HPDE6-E6E7 (cell line): ENCODE results near the gene PCSK5.
"Not testable (repeated sequence)": the region's sequence is repeated elsewhere in the genome, so short reads cannot be mapped to it uniquely, and the experiment has no call there.

ENCODE experiments used
- DNase-seq: peaks from one replicate; pipeline ENCODE4 v3.0.0; 2011; ENCODE audit warnings: missing footprints; ENCODE audit errors: extremely low spot score

PCSK5 gene

DNA sequence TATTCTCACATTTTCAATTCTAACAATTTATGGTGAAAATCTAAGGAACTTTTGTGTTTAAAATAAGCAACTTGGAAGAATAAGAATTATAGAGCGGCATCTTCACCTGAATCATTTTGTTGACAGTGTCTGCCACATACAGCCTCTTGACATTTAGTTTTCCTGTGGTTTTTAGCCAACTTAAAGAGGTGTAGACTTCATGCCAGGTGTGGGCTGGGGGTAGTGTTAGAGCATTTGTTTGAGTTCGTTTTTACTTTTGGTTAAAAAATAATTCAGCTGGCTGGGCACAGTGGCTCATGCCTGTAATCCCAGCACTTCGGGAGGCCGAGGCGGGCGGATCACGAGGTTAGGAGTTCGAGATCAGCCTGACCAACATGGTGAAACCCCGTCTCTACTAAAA is 72.8 kb downstream of the PCSK5 start:
- not testable (repeated sequence) for DNase-seq

DNA sequence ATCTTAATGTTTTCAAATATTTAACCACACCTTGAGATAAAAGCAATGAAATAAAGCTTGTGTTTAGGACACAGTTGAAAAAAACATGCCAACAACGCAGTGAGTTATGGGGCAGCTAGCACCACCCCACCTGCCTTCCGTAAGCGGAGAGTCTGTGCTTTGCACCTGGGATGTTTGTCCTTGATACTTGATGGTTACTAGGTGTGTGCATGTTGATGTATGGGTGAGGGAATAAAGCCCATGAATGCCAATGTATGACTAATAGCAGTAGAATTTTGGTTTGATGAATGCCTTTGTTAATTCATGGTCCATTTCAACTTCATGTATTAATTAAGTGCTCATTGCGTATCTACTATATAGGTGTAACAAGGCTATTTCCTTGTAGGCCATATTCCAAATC is 74.0 kb downstream of the PCSK5 start:
- no peak for DNase-seq

DNA sequence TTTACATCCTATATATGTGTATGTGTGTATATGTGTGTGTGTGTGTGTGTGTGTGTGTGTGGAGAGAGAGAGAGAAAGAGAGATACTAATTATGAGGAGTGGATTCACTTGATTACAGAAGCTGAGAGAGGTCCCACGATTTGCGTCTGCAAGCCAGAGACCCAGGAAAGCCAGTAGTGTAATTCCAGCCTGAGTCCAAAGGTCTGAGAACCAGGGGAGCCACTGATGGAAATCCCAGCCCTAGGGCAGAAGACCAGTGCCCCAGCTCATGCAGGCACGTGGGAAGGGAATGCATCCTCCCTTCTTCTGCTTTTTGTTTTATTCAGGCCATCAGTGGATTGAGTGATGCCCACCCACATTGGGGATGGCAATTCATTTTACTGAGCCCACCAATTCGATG is 74.8 kb downstream of the PCSK5 start:
- no peak for DNase-seq

DNA sequence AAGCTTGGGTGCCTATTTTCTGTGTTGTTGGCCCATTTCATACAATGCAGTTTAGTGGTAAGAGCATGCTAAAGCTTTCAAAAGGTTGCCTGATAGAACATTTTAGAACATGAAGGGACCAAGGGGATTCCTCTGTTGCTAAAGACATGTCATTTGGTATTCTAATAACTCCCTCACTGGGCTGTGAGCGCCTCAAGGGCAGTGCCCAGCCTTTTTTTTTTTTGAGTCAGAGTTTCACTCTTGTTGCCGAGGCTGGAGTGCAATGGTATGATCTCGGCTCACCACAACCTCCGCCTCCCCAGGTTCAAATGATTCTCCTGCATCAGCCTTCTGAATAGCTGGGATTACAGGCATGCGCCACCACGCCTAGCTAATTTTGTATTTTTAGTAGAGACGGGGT is 77.1 kb downstream of the PCSK5 start:
- DNase-seq, result no peak

DNA sequence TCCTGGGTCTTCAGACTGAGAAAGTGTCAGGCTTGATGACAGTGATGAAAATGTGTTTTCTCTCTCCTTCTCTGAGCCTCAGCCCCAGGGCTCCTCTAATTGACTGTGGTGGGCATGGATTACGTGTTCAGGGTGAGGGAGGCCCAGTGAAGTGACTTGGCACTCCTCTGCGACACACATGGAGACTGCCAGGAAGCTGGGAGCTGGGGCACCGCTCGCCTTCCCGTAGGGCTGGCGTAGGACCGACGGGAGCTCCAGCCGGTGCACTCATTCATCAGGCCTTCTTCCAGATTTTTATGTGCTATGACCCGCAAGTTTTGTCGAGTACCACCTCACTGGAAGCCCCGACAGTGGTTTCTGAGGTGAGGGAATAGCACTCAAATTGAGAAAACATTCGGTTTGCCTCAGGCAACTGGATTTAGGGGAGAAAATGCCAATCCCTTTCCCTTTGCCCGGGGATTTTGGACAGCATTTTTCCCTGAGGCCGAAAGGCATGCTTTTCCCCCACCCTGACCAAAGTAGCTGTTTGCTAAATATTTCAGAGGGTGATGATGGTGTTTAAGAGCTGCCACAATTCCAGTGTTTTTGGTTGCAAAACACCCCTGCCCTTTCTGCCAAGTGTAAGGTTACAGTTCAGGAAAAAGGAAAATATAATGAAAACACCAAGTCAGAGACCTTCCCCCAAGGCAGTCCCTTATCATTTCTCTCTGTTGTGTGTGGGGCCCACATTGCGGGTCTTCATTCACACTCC is 83.7 kb downstream of the PCSK5 start:
- no peak for DNase-seq

DNA sequence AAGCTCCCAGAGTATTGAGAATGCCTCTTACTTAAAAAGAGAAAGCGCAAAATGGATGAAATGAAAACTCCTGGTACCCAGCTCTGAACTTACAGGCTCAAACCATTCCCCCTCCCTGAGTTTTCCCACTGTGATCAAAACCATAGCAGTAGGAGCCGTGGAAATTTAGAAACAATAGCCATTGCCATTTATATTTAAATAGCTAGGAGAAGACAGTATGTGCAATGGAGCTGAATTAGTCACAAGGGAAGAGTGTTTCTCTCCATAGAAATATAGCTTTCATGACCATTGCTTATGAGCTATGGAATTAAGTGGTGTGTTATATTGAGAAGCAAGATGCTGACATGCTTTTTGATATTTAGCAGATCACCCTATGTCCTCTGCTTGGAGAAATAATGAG is 84.6 kb downstream of the PCSK5 start:
- no peak for DNase-seq

DNA sequence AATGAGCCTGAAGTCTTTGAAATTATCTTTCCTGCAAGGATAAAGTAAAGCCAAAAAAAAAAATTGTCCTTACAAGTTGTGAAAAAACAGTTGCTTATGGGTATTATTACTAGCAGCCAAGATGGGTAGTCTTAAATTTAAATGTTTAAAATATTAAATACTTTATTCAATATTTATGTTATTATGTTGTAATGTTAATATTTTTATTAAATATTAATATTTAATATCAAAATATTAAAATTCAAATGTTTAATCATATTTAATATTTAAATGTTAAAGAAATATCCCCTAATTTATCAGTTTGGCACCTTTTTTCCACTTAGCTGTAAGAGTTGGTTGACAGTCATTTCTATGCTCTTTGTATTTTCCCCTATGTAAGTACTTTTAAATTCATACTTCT is 86.1 kb downstream of the PCSK5 start:
- DNase-seq, result no peak

DNA sequence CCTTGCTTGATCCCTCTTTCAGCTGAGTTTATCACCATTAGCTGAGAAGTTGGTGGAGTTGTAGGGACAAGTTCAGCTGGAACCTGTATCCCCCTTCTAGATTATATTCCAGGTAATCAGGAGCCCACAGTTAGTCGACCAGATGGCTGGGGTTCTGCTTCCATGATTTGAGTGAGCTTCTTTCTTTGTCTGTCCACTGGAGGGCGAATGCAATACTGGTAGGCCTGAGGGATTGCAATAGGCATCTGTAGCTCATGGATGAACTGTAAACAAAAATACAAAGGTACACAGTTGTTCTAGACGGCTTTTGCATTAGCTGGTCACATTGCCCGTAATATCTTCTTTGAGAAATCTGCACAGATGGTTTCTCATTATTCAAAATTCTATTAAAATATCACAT is 88.9 kb downstream of the PCSK5 start:
- DNase-seq, result peak; percentile 14

DNA sequence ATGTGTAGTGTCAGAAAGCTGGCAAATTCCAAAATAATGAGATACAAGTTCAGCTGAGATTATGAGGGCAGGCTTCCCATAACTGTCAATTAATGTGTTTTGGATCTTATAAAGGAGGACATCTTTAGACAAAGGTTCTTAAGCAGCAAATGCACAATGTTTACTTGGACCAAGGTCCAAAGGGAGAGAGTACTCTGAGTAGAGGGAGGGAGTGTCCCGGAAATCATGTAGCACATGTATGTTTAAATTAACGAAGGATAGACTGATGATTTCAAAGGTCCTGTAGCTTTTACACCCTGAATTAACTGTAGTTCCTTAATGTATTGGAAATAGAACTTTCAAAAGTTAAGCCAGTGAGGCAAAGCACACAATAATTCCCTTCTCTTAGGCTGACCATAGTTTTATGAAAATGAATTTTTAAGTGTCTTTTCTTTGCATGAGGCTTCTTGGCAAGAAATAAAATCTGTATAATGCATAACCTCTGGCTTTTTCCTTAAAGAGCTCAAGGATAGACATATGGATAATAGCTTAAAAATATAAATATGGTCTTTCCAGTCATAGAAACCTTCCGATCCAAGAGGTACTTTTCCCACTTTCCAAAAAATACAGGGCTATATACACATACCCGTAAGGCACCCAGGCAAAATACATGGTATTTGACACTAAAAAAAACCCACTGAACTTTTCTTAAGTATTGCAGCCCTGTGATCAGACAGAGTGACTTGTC is 93.0 kb downstream of the PCSK5 start:
- DNase-seq, result no peak

DNA sequence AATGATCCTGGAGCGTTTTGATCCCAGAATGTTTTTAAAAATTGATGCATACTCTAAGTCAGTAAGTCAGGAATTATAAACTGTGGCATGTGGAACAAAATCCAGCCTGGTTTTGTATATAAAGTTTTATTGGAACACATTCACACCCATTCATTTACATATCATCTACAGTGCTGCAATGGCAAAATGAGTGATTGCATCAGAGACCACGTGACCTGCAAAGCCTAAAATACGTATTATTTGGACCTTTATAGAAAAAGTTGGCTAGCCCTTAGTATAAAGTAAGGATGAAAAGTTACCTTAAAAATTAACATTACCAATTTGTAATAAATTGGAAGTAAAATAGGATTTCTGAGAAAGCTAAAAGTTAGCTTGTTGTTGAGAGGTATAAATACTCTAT is 95.0 kb downstream of the PCSK5 start:
- no peak for DNase-seq

DNA sequence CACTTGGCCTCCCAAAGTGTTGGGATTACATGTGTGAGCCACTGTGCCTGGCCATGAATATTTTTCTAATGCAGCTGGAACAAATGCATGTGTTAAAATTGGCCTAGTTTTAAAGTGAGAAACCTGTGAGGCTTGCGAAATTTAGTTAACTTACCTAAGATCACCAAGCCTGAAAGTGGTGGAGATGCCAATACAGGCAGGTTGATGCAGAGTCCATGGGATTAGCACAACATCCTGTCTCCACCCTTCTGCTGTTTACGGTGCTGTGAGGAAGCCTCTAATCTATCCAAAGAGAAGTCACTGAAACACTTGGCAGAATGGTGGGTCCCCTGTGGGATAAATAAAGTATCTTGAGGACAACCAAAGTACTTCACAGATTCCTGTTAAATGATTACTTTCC is 98.2 kb downstream of the PCSK5 start:
- no peak for DNase-seq

DNA sequence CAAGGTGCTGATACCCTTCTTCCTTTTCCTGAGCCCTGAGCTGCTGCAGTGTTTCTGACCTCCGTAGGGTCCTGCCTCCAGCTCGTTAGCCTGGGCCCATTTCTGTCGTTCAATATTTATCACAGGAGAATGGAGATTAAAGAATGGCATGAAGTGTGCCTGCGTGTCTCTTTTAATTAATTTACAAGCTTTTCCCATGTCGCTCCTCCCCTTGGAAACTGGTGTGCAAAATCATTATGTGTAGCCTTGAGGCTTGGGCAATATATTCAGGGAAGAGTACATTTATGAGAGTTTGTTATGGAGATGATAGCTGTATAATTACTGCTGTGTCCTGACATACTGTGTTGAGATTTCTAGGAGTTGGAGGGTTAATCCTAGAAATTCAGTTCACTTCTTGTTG is 99.7 kb downstream of the PCSK5 start:
- DNase-seq, result no peak

DNA sequence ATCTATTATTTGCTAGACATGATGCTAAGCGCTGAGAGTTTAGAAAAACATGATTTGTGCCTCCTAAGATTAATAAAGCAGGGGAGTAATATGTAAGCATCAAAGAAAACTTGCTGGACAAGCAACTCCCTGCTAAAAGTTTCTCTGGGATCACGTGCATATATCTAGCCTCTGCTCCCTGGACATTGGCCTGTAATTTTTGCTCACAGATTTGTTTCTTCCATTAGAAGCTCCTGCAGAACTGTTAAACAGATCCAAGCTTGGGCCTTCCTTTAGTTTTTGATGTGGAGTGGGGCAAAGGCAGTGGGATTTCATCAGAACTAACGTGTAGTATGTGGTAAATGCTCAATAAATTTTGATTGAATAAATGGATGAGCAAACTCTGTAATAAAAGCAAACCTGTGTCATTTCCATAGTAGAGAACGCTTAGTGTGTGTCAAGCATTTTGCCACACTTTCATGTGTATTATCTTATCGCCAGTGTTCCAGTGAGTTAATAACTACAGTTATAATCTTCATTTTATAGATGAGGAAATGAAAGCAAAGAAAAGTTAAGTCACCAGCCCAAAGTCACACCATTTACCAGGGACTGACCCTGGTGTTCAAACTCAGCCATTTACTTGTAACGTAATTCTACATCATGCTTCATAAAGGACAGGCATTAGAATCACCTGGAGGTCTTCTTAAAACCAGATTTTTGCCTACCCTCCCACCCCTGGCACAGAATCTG is 100.3 kb downstream of the PCSK5 start:
- DNase-seq, result no peak

DNA sequence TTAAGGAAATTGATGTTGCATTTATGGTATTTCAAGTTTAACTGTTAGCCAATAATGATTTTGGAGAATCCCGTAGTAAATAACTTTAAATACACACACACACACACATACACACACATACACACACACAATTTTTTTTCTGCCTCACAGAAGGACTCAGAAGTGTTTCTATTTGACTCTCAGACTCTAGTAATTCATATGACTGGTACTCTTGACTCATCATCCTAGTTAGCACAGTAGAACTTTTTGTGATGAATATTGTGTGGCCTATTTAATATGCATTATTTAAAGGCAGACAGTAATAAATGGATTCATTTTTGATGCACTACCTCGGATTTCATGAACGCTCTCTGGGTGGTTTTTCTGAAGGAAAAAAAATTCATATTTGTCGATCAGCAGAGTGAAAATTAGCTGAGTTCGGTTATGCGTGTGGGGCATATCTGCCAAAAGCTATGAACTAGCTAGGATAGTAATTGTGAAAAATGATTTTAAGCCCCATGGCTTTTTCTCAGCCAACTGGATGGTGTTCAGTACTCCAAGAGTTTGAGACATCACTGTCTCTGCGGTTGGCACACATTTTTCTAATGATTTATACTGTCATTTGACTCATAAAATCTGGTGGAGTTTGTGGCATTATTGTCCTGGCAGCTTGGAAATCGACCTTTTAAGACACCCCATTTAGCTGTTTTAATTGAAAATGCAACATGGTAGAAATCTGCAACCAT is 102.2 kb downstream of the PCSK5 start:
- no peak for DNase-seq

DNA sequence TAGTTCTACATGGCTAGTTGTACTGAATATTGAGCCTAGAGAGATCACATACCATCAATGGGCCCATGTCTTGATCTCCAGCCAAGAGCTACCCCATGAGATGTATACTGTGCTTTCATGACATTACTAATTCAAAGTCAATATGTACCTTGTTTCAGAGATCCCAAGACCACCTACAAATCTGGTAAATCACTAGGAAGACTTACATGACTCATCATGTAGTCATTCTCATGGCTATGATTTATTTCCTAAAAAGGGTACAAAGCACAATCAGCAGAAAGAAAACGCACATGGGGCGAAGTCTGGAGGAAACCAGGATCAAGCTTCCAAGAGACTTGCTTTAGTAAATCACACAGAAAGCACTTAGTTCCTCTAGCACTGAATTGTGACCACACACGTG is 103.0 kb downstream of the PCSK5 start:
- no peak for DNase-seq

DNA sequence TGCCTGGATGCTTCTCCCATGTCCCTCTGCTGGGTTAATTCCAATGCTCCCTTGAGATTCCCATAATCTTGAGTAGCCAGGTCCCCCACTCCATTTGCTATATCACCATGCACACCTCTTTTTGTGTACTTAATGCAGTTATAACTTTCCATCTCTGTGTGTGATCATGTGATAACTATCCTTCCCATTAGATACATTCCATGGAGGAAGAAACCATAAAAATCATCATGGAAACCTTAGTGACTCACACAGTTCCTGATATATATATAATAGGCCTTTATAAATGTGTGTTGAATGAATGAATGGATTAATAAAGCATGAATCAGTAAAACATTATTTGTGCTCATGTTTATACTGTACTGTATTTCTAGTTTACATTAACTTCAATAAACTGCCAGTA is 104.6 kb downstream of the PCSK5 start:
- DNase-seq, result no peak

DNA sequence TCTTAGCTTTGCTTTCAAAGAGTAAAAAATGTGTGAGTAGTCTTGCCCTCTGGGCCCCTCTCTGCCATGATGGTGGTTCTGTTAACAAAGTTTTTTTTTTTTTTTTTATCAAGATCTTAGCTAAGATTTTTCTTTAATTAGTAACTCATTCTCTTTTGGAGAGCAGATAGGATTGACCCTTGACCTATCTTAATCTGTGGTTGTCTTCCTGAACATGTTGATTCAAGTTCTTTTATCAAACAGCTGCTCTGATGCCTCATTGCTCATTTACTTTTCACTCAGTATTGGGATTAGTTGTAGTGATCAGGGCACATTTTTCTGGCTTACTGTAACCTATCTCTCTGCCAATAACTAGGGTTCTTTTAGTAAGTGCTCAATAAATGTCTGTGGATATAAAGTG is 106.3 kb downstream of the PCSK5 start:
- DNase-seq, result no peak

DNA sequence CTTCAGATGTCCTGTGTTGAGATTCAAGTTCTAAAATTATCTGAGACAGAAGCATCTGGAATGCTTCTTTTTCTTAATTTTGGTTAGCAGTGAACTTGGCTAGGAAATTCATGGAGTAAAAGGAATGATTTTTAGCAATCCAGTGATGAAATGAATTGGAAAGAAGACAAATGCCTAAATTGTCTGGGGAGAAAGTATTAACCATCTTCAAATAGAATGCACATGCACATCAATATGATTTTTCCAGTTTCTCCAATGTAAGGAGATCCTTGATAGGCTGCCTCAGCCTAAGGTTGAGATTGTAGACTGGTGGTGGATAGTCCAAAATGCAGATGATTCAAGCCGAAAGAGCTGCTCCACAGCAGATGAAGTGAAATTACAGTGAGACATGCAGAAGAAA is 106.7 kb downstream of the PCSK5 start:
- no peak for DNase-seq

DNA sequence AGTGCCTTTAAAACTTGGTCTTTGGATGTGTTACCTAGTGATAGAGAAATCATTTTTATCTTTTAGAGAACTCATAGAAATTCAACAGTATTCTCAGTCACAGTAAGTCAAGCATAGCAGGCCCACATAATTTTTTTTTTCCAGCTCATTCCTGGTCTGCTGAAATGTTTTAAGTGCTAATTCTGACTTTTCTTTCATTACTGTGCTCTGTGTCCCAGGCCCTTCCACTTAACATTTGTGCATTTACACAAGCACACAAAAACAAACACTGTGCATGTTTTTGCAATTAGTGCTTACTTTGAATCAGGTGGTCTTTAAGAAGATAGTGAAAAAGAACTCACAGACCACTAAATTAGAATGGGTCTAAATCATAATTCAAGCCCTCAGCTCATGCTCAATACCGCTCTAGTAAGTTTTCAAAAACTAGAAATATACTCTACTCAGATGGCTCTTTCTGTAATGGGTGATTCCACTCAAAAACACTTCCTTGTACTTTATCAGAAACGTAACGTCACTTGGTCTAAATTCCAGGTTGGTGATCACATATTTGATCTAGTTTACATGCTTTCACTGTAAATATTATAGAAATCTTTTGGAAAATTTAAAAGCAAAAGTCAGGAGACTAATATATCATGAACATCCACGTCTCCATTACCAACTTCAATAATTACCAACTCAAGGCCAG is 107.8 kb downstream of the PCSK5 start:
- no peak for DNase-seq

DNA sequence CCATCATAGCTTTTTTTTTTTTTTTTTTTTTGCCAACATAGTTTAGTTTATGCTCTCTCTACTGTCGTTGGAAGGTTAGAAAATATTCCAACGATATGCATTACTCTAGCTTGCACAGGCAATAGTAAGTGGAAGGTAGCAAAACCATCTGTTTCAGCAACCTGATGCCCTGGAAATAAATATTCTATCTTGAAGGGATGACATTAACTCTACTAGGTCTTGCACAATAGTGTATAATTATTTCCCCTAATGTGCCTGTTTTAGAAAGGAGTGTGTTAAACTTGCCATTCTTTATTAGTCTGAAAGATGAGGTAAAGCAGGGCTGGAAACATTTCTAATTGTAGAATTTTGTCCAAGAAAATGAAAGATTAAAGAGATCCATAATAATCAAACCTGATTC is 111.0 kb downstream of the PCSK5 start:
- no peak for DNase-seq

DNA sequence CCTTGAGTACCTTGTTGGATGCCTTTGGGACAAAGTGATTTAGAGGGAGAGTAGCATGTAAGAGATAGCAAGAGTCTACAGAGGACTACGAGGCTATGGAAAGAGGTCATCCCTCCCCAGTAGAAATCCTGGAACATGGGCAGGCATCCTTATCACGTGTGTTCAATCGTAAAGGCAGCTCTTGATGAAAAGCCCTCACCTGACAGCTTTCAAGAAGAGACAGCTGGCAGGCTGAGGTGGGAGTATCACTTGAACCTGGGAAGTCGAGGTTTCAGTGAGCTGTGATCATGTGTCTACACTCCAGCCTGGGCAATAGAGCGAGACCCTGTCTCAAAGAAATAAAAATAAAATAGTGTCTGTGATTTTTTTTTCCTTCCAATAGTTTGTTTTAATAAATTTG is 112.6 kb downstream of the PCSK5 start:
- DNase-seq, result no peak

DNA sequence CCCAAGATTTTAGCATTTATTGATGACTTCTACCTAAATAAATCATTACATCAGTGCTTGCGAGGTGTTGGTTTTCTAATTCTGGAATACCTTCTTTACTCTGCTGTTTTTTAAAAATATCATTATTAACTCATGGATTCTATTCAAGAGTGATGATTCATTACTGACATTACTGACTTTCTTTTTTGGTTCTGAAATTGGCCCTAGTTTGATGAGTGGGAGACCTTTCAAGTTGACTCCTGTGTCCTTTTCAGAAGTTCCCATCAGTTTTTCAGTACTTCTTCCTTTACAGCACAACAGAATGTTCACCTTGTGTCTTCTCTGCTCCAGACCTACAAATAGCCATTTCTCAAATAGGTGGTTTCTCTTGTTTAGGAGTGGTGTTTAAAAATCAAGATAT is 114.1 kb downstream of the PCSK5 start:
- DNase-seq, result no peak
